ENCODE data around the gene SEMA3D.
A peak's percentile ranks its signal among the peaks of the same experiment; 100 is the strongest.

SEMA3D gene

DNA sequence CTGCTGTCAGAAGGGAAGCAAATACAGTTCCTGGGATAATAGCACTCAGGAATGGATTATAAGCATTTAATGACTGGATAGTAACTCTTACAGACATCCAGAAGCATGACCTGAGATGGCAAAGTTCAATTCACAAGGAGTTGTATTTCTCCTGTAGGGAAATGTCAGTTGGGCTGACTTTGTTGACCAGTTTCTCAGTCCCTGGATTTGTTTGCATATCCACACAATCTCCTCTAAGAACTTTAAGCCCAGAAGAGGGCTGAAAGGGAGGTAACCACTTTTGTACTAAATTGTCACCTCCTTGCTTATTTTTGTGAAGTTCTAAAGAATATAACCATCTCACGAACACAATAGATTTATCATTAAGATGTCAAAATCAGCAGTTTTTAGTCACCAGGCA, 140.3 kb downstream of the SEMA3D start:
- H3K4me3 ChIP-seq (replicated peaks; ENCODE audit: low read depth, low read length) = no peak overlapping the region
- no peak for TF ChIP-seq CTCF (IDR thresholded peaks at IDR 0.05; ENCODE audit: low read depth, low read length, missing control alignments)
- DNase-seq (ENCODE audit: extremely low read depth, low read depth) = no peak

GRCh38 chr7:85041605-85042216, 145.1 kb downstream of the SEMA3D start:
- no peak overlapping the region for H3K4me3 ChIP-seq (replicated peaks; ENCODE audit: low read depth, low read length)
- DNase-seq (ENCODE audit: extremely low read depth, low read depth) = peak; percentile 47
- peak; percentile 69 for TF ChIP-seq CTCF (IDR thresholded peaks at IDR 0.05; ENCODE audit: low read depth, low read length, missing control alignments)

GRCh38 chr7:85039196-85039923, 147.5 kb downstream of the SEMA3D start:
- H3K4me3 ChIP-seq (replicated peaks; ENCODE audit: low read depth, low read length) = no peak overlapping the region
- TF ChIP-seq CTCF (IDR thresholded peaks at IDR 0.05; ENCODE audit: low read depth, low read length, missing control alignments) = no peak
- DNase-seq (ENCODE audit: extremely low read depth, low read depth) = no peak

GRCh38 chr7:85038466-85038865, 148.4 kb downstream of the SEMA3D start:
- TF ChIP-seq CTCF (IDR thresholded peaks at IDR 0.05; ENCODE audit: low read depth, low read length, missing control alignments) = no peak
- no peak for DNase-seq (ENCODE audit: extremely low read depth, low read depth)
- no peak overlapping the region for H3K4me3 ChIP-seq (replicated peaks; ENCODE audit: low read depth, low read length)

GRCh38 chr7:85033263-85033662, 153.6 kb downstream of the SEMA3D start:
- no peak for TF ChIP-seq CTCF (IDR thresholded peaks at IDR 0.05; ENCODE audit: low read depth, low read length, missing control alignments)

DNA sequence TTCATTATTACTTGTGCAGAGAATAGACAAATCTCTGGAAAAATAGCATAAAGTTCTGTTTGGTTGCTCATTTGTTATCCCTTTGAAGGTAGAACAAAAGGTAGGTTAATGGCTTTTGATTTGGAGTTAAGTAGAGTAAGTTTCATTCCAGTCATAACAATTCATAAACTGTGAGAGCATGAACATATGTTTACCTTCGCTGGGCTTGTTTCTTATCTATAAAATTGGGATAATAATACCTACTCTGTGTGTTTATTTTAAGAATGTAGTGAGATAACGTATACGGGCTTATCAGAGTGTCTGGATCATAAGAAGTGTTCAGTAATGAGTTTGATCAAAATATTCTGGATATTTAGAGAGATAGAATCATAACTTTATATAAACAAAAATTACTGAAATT, 155.4 kb downstream of the SEMA3D start:
- H3K4me3 ChIP-seq (replicated peaks; ENCODE audit: low read depth, low read length) = no peak overlapping the region
- TF ChIP-seq CTCF (IDR thresholded peaks at IDR 0.05; ENCODE audit: low read depth, low read length, missing control alignments) = no peak
- no peak for DNase-seq (ENCODE audit: extremely low read depth, low read depth)

More at GRCh38 chr7:85033263-85033662, 153.6 kb downstream of the SEMA3D start:
- H3K4me3 ChIP-seq (replicated peaks; ENCODE audit: low read depth, low read length) = no peak overlapping the region
- DNase-seq (ENCODE audit: extremely low read depth, low read depth) = no peak

Data from HFF-Myc (cell line).